Neural cell (in vitro differentiated cells): Measurements from ENCODE around the gene TRIM8. TPM values are rescaled to one million over a fixed set of nuclear protein-coding genes. Genes with fewer than 3 reads are reported as not detected.
A peak's percentile ranks its signal among the peaks of the same experiment; 100 is the strongest.

Experiments used
- H2AFZ ChIP-seq: fragments of 200-600, 300-800 bp; sonication (generic), shearing (Covaris generic); 2 replicates; pipeline ENCODE4 v1.6.0; 2014; ENCODE audit warnings: low read depth, mild to moderate bottlenecking, antibody characterized with exemption, low read length, moderate library complexity
- H3F3A ChIP-seq: fragments of 200-600 bp; shearing (Covaris generic); 2 replicates; pipeline ENCODE4 v1.6.1; 2016; ENCODE audit warnings: mild to moderate bottlenecking, moderate library complexity, mixed read lengths, antibody characterized with exemption, low read length; ENCODE audit not compliant: insufficient read depth, poor library complexity, severe bottlenecking
- H3K27ac ChIP-seq: fragments of 200-600, 300-800 bp; sonication (generic), shearing (Covaris generic); 2 replicates; pipeline ENCODE4 v1.5.1; 2014; ENCODE audit warnings: mild to moderate bottlenecking, low read length, moderate library complexity
- H3K27me3 ChIP-seq: fragments of 300-800, 200-600 bp; sonication (generic), shearing (Covaris generic); 2 replicates; pipeline ENCODE4 v1.6.0; 2014; ENCODE audit warnings: mild to moderate bottlenecking, low read depth, low read length, moderate library complexity; ENCODE audit not compliant: insufficient read depth
- H3K36me3 ChIP-seq: fragments of 300-800, 200-600 bp; sonication (generic), shearing (Covaris generic); 2 replicates; pipeline ENCODE4 v1.5.1; 2014; ENCODE audit warnings: mild to moderate bottlenecking, antibody characterized with exemption, low read length, moderate library complexity; ENCODE audit not compliant: insufficient read depth
- H3K4me2 ChIP-seq: fragments of 300-800, 200-600 bp; sonication (generic), shearing (Covaris generic); 2 replicates; pipeline ENCODE4 v1.6.0; 2014; ENCODE audit warnings: mild to moderate bottlenecking, low read length
- H3K4me3 ChIP-seq: fragments of 300-800, 200-600 bp; sonication (generic), shearing (Covaris generic); 2 replicates; pipeline ENCODE4 v1.5.1; 2014; ENCODE audit warnings: mild to moderate bottlenecking, low read length, moderate library complexity
- H3K79me2 ChIP-seq: fragments of 200-600 bp; shearing (Covaris generic); replicated peaks from 2 replicates; pipeline ENCODE4 v1.6.0; 2014; ENCODE audit warnings: mild to moderate bottlenecking, low read length, moderate library complexity; ENCODE audit not compliant: insufficient read depth
- H3K9ac ChIP-seq: fragments of 300-800, 200-600 bp; sonication (generic), shearing (Covaris generic); 2 replicates; pipeline ENCODE4 v1.6.1; 2016; ENCODE audit warnings: mild to moderate bottlenecking, low read length, mixed read lengths
- H3K9me2 ChIP-seq: fragments of 200-600 bp; shearing (Covaris generic); 2 replicates; pipeline ENCODE4 v1.6.1; 2016; ENCODE audit warnings: mild to moderate bottlenecking, low read length, mixed read lengths; ENCODE audit not compliant: insufficient read depth
- H3K9me3 ChIP-seq: fragments of 200-600, 300-800 bp; sonication (generic), shearing (Covaris generic); 2 replicates; pipeline ENCODE4 v1.6.1; 2016; ENCODE audit warnings: mild to moderate bottlenecking, mixed run types, low read length, moderate library complexity, mixed read lengths
- H4K20me1 ChIP-seq: fragments of 200-600 bp; shearing (Covaris generic); 2 replicates; pipeline ENCODE4 v1.6.1; 2016; ENCODE audit warnings: mild to moderate bottlenecking, mixed run types; ENCODE audit not compliant: insufficient read depth
- CTCF ChIP-seq: fragments of 450-650 bp; IDR thresholded peaks from 2 replicates; pipeline ENCODE4 v1.5.1; 2014; ENCODE audit warnings: antibody characterized with exemption, mild to moderate bottlenecking, moderate library complexity; ENCODE audit not compliant: poor library complexity, severe bottlenecking
- EP300 ChIP-seq: fragments of 450-650 bp; conservative IDR thresholded peaks from 2 replicates; pipeline ENCODE4 v1.6.1; 2014; ENCODE audit warnings: antibody characterized with exemption, mild to moderate bottlenecking, moderate library complexity; ENCODE audit not compliant: poor library complexity, severe bottlenecking
- EZH2 ChIP-seq: fragments of 200-600, 300-800 bp; shearing (Covaris generic), sonication (generic); IDR thresholded peaks from 2 replicates; pipeline ENCODE4 v1.6.1; 2014; ENCODE audit warnings: antibody characterized with exemption, low read length, borderline replicate concordance, mild to moderate bottlenecking; ENCODE audit not compliant: insufficient read depth, poor library complexity, severe bottlenecking
- MXI1 ChIP-seq: fragments of 450-650 bp; conservative IDR thresholded peaks from 2 replicates; pipeline ENCODE4 v1.6.1; 2014; ENCODE audit warnings: antibody characterized with exemption, mild to moderate bottlenecking; ENCODE audit not compliant: poor library complexity, severe bottlenecking
- POLR2AphosphoS5 ChIP-seq: IDR thresholded peaks from 2 replicates; pipeline ENCODE4 v1.6.1; 2012
- RAD21 ChIP-seq: fragments of 450-650 bp; conservative IDR thresholded peaks from 2 replicates; pipeline ENCODE4 v1.6.1; 2014; ENCODE audit warnings: antibody characterized with exemption, mild to moderate bottlenecking, moderate library complexity
- REST ChIP-seq: IDR thresholded peaks from 2 replicates; pipeline ENCODE4 v1.6.1; 2012; ENCODE audit warnings: borderline replicate concordance
- SMC3 ChIP-seq: fragments of 450-650 bp; conservative IDR thresholded peaks from 2 replicates; pipeline ENCODE4 v1.6.1; 2014; ENCODE audit warnings: antibody characterized with exemption, mild to moderate bottlenecking, moderate library complexity; ENCODE audit not compliant: poor library complexity
- TAF1 ChIP-seq: IDR thresholded peaks from 2 replicates; pipeline ENCODE4 v1.6.1; 2012; ENCODE audit warnings: low read depth
- polyA plus RNA-seq: library from polyadenylated mRNA; depleted of rRNA; stranded (reverse); fragments of >200 nt; gene quantifications from 2 replicates; pipeline ENCODE4 v1.2.3, GENCODE V29; 2014

TRIM8 gene
- polyA plus RNA-seq, 1 donor from 2014 or later: 47.5 TPM

- Histone ChIP-seq H3K27me3 (no peaks in the 10 kb centered on the region), H4K20me1 (no peaks in the 10 kb centered on the region), H3K9ac (peak overlapping the region; percentile 49), H3K36me3 (no peaks in the 10 kb centered on the region), H3F3A (no peaks in the 10 kb centered on the region), H3K79me2 (no peaks in the 10 kb centered on the region), H3K9me3 (no peaks in the 10 kb centered on the region), H3K4me3 (peak overlapping the region; percentile 44), H2AFZ (no peak overlapping the region), H3K9me2 (no peaks in the 10 kb centered on the region), H3K27ac (peak overlapping the region; percentile 68), H3K4me2 (no peak overlapping the region)
- TF ChIP-seq TAF1: no peak
- no peak for TF ChIP-seq EP300
- no peak for TF ChIP-seq MXI1
- TF ChIP-seq CTCF: no peak
- TF ChIP-seq POLR2AphosphoS5: no peak
- no peak for TF ChIP-seq SMC3
- TF ChIP-seq RAD21: no peak
- no peak for TF ChIP-seq REST
- no peak for TF ChIP-seq EZH2
These were observed 25.9 kb downstream of the TRIM8 start for GRCh38 chr10:102670065-102670670.

- H3K9ac ChIP-seq: peak overlapping the region; percentile 49
- TF ChIP-seq POLR2AphosphoS5: peak; percentile 21
- TF ChIP-seq SMC3: no peak
- no peak for TF ChIP-seq EP300
- TF ChIP-seq MXI1: no peak
These were observed 26.7 kb downstream of the TRIM8 start for GRCh38 chr10:102670871-102671434.

More at GRCh38 chr10:102670871-102671434, 26.7 kb downstream of the TRIM8 start:
- no peaks in the 10 kb centered on the region for H3K9me3 ChIP-seq
- no peaks in the 10 kb centered on the region for H3K79me2 ChIP-seq
- H3K4me2 ChIP-seq: no peak overlapping the region
- H3K9me2 ChIP-seq: no peaks in the 10 kb centered on the region
- no peaks in the 10 kb centered on the region for H3F3A ChIP-seq
- H3K4me3 ChIP-seq: peak overlapping the region; percentile 44
- no peaks in the 10 kb centered on the region for H3K27me3 ChIP-seq
- H2AFZ ChIP-seq: no peak overlapping the region
- H4K20me1 ChIP-seq: no peaks in the 10 kb centered on the region
- H3K36me3 ChIP-seq: no peaks in the 10 kb centered on the region
- H3K27ac ChIP-seq: peak overlapping the region; percentile 68
